Activated naive CD8-positive, alpha-beta T cell treated with anti-CD3 and anti-CD28 coated beads, Interleukin-2, amount 10 ng/mL, durations not matched to agents 7 days and 5 days (primary cell): ENCODE data around the gene WDFY3. TPM values are rescaled to one million over a fixed set of nuclear protein-coding genes. Genes with fewer than 3 reads are reported as not detected.
"Not testable (repeated sequence)": the region's sequence is repeated elsewhere in the genome, so short reads cannot be mapped to it uniquely, and the experiment has no call there.

Experiments used
- ATAC-seq: fragments of 150-1000 bp; cut with Tn5 transposase; one replicate; pipeline ENCODE4 v1.10.0; 2021; ENCODE audit warnings: low read depth, moderate library complexity
- POLR2A ChIA-PET: fragments of 350-600 bp; sonication (Branson Sonifier 250); formaldehyde crosslinking; loops from one replicate; lab custom pipeline; 2021; ENCODE audit warnings: antibody characterized with exemption; lab: Charles Lee
- DNase-seq: peaks from one replicate; pipeline ENCODE4 v3.0.0; 2021
- H3K27ac Mint-ChIP-seq: one replicate; pipeline ENCODE4 v1.8.0; 2022; ENCODE audit warnings: mild to moderate bottlenecking, mixed read lengths
- H3K27me3 Mint-ChIP-seq: one replicate; pipeline ENCODE4 v1.8.0; 2022; ENCODE audit warnings: mild to moderate bottlenecking, moderate library complexity, mixed read lengths
- H3K36me3 Mint-ChIP-seq: one replicate; pipeline ENCODE4 v1.8.0; 2021; ENCODE audit warnings: mild to moderate bottlenecking, mixed read lengths
- H3K4me1 Mint-ChIP-seq: one replicate; pipeline ENCODE4 v1.8.0; 2021; ENCODE audit warnings: mixed read lengths
- H3K4me3 Mint-ChIP-seq: one replicate; pipeline ENCODE4 v1.8.0; 2022; ENCODE audit warnings: mild to moderate bottlenecking, moderate library complexity, mixed read lengths
- H3K9me3 Mint-ChIP-seq: one replicate; pipeline ENCODE4 v1.8.0; 2021; ENCODE audit warnings: mixed read lengths
- total RNA-seq, 2 experiments: library from RNA; stranded (reverse); gene quantifications; one replicate each; pipeline ENCODE4 v1.2.3, GENCODE V29; 2021

WDFY3 gene
- total RNA-seq, 2 experiments from 2014 or later, result 0.71 to 1.1 TPM

GRCh38 chr4:84855774-84856173 is 110.7 kb downstream of the WDFY3 start:
- Mint-ChIP-seq H3K36me3 (no peaks in the 10 kb centered on the region), H3K4me3 (no peak overlapping the region), H3K9me3 (no peaks in the 10 kb centered on the region), H3K27ac (no peak overlapping the region), H3K4me1 (no peaks in the 10 kb centered on the region), H3K27me3 (no peaks in the 10 kb centered on the region)
- POLR2A ChIA-PET, result no interaction called here
- DNase-seq, result no peak
- no peak for ATAC-seq

GRCh38 chr4:84852081-84852480 is 114.4 kb downstream of the WDFY3 start:
- no peak overlapping the region for H3K4me3 Mint-ChIP-seq
- no peaks in the 10 kb centered on the region for H3K27me3 Mint-ChIP-seq
- no peak for ATAC-seq

GRCh38 chr4:84849051-84849640 is 117.3 kb downstream of the WDFY3 start:
- no peak overlapping the region for H3K4me3 Mint-ChIP-seq
- H3K27ac Mint-ChIP-seq, result no peak overlapping the region
- no peaks in the 10 kb centered on the region for H3K36me3 Mint-ChIP-seq
- no peaks in the 10 kb centered on the region for H3K27me3 Mint-ChIP-seq
- H3K4me1 Mint-ChIP-seq, result no peaks in the 10 kb centered on the region
- no peak for DNase-seq
- no peaks in the 10 kb centered on the region for H3K9me3 Mint-ChIP-seq
- no peak for ATAC-seq
- POLR2A ChIA-PET, result no interaction called here

More at GRCh38 chr4:84852081-84852480, 114.4 kb downstream of the WDFY3 start:
- Mint-ChIP-seq H3K36me3 (no peaks in the 10 kb centered on the region), H3K9me3 (no peaks in the 10 kb centered on the region), H3K4me1 (no peaks in the 10 kb centered on the region), H3K27ac (no peak overlapping the region)
- DNase-seq, result no peak
- POLR2A ChIA-PET, result no interaction called here

GRCh38 chr4:84848432-84848831 is 118.1 kb downstream of the WDFY3 start:
- no peaks in the 10 kb centered on the region for H3K27me3 Mint-ChIP-seq
- H3K27ac Mint-ChIP-seq, result no peak overlapping the region
- no peaks in the 10 kb centered on the region for H3K4me1 Mint-ChIP-seq
- POLR2A ChIA-PET, result no interaction called here
- no peak for ATAC-seq
- DNase-seq, result no peak
- no peak overlapping the region for H3K4me3 Mint-ChIP-seq
- no peaks in the 10 kb centered on the region for H3K36me3 Mint-ChIP-seq
- H3K9me3 Mint-ChIP-seq, result no peaks in the 10 kb centered on the region

GRCh38 chr4:84847978-84848377 is 118.5 kb downstream of the WDFY3 start:
- ATAC-seq, result no peak
- no peaks in the 10 kb centered on the region for H3K9me3 Mint-ChIP-seq
- H3K4me1 Mint-ChIP-seq, result no peaks in the 10 kb centered on the region
- H3K4me3 Mint-ChIP-seq, result no peak overlapping the region
- POLR2A ChIA-PET, result no interaction called here
- H3K36me3 Mint-ChIP-seq, result no peaks in the 10 kb centered on the region
- no peak for DNase-seq
- no peak overlapping the region for H3K27ac Mint-ChIP-seq
- no peaks in the 10 kb centered on the region for H3K27me3 Mint-ChIP-seq

GRCh38 chr4:84846985-84847384 is 119.5 kb downstream of the WDFY3 start:
- no peak for DNase-seq
- Mint-ChIP-seq H3K9me3 (no peaks in the 10 kb centered on the region), H3K36me3 (no peaks in the 10 kb centered on the region), H3K27me3 (no peaks in the 10 kb centered on the region), H3K4me1 (no peaks in the 10 kb centered on the region), H3K4me3 (no peak overlapping the region), H3K27ac (no peak overlapping the region)
- no peak for ATAC-seq
- POLR2A ChIA-PET, result no interaction called here

GRCh38 chr4:84841435-84841834 is 125.1 kb downstream of the WDFY3 start:
- Mint-ChIP-seq H3K4me3 (no peak overlapping the region), H3K27me3 (no peaks in the 10 kb centered on the region), H3K27ac (no peak overlapping the region), H3K4me1 (no peaks in the 10 kb centered on the region), H3K36me3 (no peaks in the 10 kb centered on the region), H3K9me3 (no peaks in the 10 kb centered on the region)
- ATAC-seq, result no peak
- DNase-seq, result no peak
- POLR2A ChIA-PET, result no interaction called here

GRCh38 chr4:84837751-84838150 is 128.7 kb downstream of the WDFY3 start:
- DNase-seq, result no peak
- no peak overlapping the region for H3K4me3 Mint-ChIP-seq
- H3K9me3 Mint-ChIP-seq, result no peaks in the 10 kb centered on the region
- no peak for ATAC-seq
- no peaks in the 10 kb centered on the region for H3K4me1 Mint-ChIP-seq
- no peak overlapping the region for H3K27ac Mint-ChIP-seq
- no peaks in the 10 kb centered on the region for H3K27me3 Mint-ChIP-seq
- POLR2A ChIA-PET, result no interaction called here
- H3K36me3 Mint-ChIP-seq, result no peaks in the 10 kb centered on the region

- ATAC-seq, H3K9me3 Mint-ChIP-seq, H3K4me1 Mint-ChIP-seq, H3K27me3 Mint-ChIP-seq, POLR2A ChIA-PET, DNase-seq, H3K36me3 Mint-ChIP-seq, H3K27ac Mint-ChIP-seq, H3K4me3 Mint-ChIP-seq: not testable (repeated sequence)
Observed at GRCh38 chr4:84829633-84830032, 136.9 kb downstream of the WDFY3 start.

- H3K27ac Mint-ChIP-seq, result no peak overlapping the region
- ATAC-seq (no peak), DNase-seq (no peak)
- H3K36me3 Mint-ChIP-seq, result no peaks in the 10 kb centered on the region
- H3K4me3 Mint-ChIP-seq, result no peak overlapping the region
- H3K27me3 Mint-ChIP-seq, result peaks cover 4% of the 10 kb centered on the region
- no peaks in the 10 kb centered on the region for H3K4me1 Mint-ChIP-seq
- no peaks in the 10 kb centered on the region for H3K9me3 Mint-ChIP-seq
- POLR2A ChIA-PET, result no interaction called here
Observed at GRCh38 chr4:84826681-84827080, 139.8 kb downstream of the WDFY3 start.

- no peak for DNase-seq
- ATAC-seq, result no peak
- Mint-ChIP-seq H3K27me3 (peaks cover 4% of the 10 kb centered on the region), H3K9me3 (no peaks in the 10 kb centered on the region), H3K27ac (no peak overlapping the region), H3K36me3 (no peaks in the 10 kb centered on the region), H3K4me1 (no peaks in the 10 kb centered on the region), H3K4me3 (no peak overlapping the region)
- POLR2A ChIA-PET, result no interaction called here
Observed at GRCh38 chr4:84825701-84826341, 140.7 kb downstream of the WDFY3 start.

GRCh38 chr4:84821064-84821463 is 145.4 kb downstream of the WDFY3 start:
- Mint-ChIP-seq H3K36me3 (no peaks in the 10 kb centered on the region), H3K27ac (no peak overlapping the region), H3K9me3 (no peaks in the 10 kb centered on the region), H3K4me3 (no peak overlapping the region), H3K27me3 (peaks cover 4% of the 10 kb centered on the region), H3K4me1 (no peaks in the 10 kb centered on the region)
- ATAC-seq, result no peak
- POLR2A ChIA-PET, result no interaction called here
- DNase-seq, result no peak

GRCh38 chr4:84814094-84814750 is 152.3 kb downstream of the WDFY3 start:
- POLR2A ChIA-PET, result no interaction called here

GRCh38 chr4:84809946-84810345 is 156.5 kb downstream of the WDFY3 start:
- Mint-ChIP-seq H3K9me3 (no peaks in the 10 kb centered on the region), H3K27ac (no peak overlapping the region), H3K36me3 (no peaks in the 10 kb centered on the region), H3K27me3 (peaks cover 3% of the 10 kb centered on the region), H3K4me1 (no peaks in the 10 kb centered on the region), H3K4me3 (no peak overlapping the region)
- DNase-seq, result no peak
- no peak for ATAC-seq
- POLR2A ChIA-PET, result no interaction called here

More at GRCh38 chr4:84814094-84814750, 152.3 kb downstream of the WDFY3 start:
- no peak overlapping the region for H3K27ac Mint-ChIP-seq
- no peaks in the 10 kb centered on the region for H3K36me3 Mint-ChIP-seq
- ATAC-seq, result no peak
- no peaks in the 10 kb centered on the region for H3K9me3 Mint-ChIP-seq
- no peak overlapping the region for H3K4me3 Mint-ChIP-seq
- no peak for DNase-seq
- H3K27me3 Mint-ChIP-seq, result no peaks in the 10 kb centered on the region
- H3K4me1 Mint-ChIP-seq, result no peaks in the 10 kb centered on the region
